GM19395 (cell line): ENCODE measurements around the gene KIF1A.
"Not testable (repeated sequence)": the region's sequence is repeated elsewhere in the genome, so short reads cannot be mapped to it uniquely, and the experiment has no call there.

Source experiments
- ATAC-seq: cut with Tn5 transposase; IDR thresholded peaks from one replicate; pipeline ENCODE4 v1.9.1; 2021; ENCODE audit warnings: mild to moderate bottlenecking, moderate library complexity; ENCODE audit not compliant: unreplicated experiment

Gene KIF1A

GRCh38 chr2:240687741-240688552, 132.1 kb downstream of the KIF1A start:
- ATAC-seq: no peak

- ATAC-seq: no peak
Observed at GRCh38 chr2:240687045-240687740, 132.8 kb downstream of the KIF1A start.

GRCh38 chr2:240686460-240686859, 133.6 kb downstream of the KIF1A start:
- no peak for ATAC-seq

- no peak for ATAC-seq
Observed at GRCh38 chr2:240685771-240686371, 134.1 kb downstream of the KIF1A start.

GRCh38 chr2:240683980-240684728, 135.9 kb downstream of the KIF1A start:
- not testable (repeated sequence) for ATAC-seq

- not testable (repeated sequence) for ATAC-seq
Observed at GRCh38 chr2:240683329-240683979, 136.6 kb downstream of the KIF1A start.

- ATAC-seq: not testable (repeated sequence)
Observed at GRCh38 chr2:240682431-240683224, 137.4 kb downstream of the KIF1A start, which contains the start of gene AQP12B. Gene AQP12B, minus strand, starts transcription at chr2:240682885. Its CDS starts 48 bp downstream, at chr2:240682837.

GRCh38 chr2:240680185-240680584, 139.8 kb downstream of the KIF1A start:
- not testable (repeated sequence) for ATAC-seq

GRCh38 chr2:240678909-240679308, 141.1 kb downstream of the KIF1A start:
- ATAC-seq: not testable (repeated sequence)

GRCh38 chr2:240678043-240678442, 142.0 kb downstream of the KIF1A start:
- not testable (repeated sequence) for ATAC-seq

- not testable (repeated sequence) for ATAC-seq
Observed at GRCh38 chr2:240675345-240675744, 144.7 kb downstream of the KIF1A start.

GRCh38 chr2:240674461-240675184, 145.4 kb downstream of the KIF1A start:
- not testable (repeated sequence) for ATAC-seq

GRCh38 chr2:240672701-240673190, 147.3 kb downstream of the KIF1A start:
- no peak for ATAC-seq

- no peak for ATAC-seq
Observed at GRCh38 chr2:240672076-240672700, 147.8 kb downstream of the KIF1A start.

- no peak for ATAC-seq
Observed at GRCh38 chr2:240670950-240671349, 149.1 kb downstream of the KIF1A start.

- no peak for ATAC-seq
Observed at GRCh38 chr2:240670402-240670801, 149.6 kb downstream of the KIF1A start.

- ATAC-seq: no peak
Observed at GRCh38 chr2:240664622-240665021, 155.4 kb downstream of the KIF1A start.
